GM13976 (cell line): ENCODE data around the gene KCNJ9.

Source experiments
- DNase-seq: peaks from one replicate; pipeline ENCODE4 v3.0.0; 2012; ENCODE audit warnings: low spot score
- in situ Hi-C: fragments of 300-500 bp; cut with MboI; formaldehyde crosslinking; loops from one replicate; pipeline ENCODE4 v1.12.0; 2022; ENCODE audit warnings: low sequenced_read_pairs, mixed read lengths, inconsistent platforms; ENCODE audit not compliant: unreplicated experiment
- TF ChIP-seq, protein P1 (sequence below): IDR thresholded peaks from 2 replicates; pipeline ENCODE4 v1.5.1; 2012; ENCODE audit warnings: borderline replicate concordance, mild to moderate bottlenecking; ENCODE audit not compliant: insufficient read depth; ENCODE audit errors: extremely low read depth, missing control alignments, control extremely low read depth

The KCNJ9 gene

DNA sequence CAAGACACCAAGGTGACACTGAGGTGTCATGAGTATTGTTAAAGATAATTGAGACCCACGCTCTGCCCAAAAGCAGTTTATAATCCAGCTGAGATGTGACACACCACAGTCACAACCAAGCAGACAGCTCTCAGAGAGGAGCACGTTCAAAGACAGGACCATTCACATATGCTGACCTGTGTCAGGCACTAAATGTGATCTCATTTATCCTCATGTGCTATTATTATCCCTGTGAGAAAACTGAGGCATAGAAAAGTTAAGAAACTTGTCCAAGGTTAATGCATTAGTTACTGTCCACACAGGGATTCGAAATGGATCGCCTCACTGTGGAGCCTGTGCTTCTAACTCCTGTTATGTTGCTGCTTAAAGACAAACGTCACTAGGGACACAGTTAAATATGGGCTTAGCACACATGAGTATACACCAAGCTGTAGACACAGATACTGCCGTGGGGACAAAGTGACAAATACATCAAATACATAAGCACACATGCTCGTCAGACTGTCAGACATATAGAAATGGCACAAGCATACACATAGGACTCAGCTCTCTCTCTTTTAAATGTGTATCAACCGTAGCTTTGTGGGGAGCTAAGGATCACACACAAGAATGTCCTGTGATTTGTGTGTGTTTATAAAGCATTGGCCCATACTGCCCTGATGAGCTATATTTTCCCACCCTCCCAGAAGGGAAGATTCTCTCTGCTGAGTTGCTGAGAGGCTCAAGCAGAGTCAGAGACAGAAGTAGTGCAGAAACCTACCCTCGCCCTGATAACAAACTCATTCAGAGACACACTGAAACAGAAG, 20.6 kb downstream of the KCNJ9 start:
- in situ Hi-C loops: no loop called here
- TF ChIP-seq, protein P1, sequence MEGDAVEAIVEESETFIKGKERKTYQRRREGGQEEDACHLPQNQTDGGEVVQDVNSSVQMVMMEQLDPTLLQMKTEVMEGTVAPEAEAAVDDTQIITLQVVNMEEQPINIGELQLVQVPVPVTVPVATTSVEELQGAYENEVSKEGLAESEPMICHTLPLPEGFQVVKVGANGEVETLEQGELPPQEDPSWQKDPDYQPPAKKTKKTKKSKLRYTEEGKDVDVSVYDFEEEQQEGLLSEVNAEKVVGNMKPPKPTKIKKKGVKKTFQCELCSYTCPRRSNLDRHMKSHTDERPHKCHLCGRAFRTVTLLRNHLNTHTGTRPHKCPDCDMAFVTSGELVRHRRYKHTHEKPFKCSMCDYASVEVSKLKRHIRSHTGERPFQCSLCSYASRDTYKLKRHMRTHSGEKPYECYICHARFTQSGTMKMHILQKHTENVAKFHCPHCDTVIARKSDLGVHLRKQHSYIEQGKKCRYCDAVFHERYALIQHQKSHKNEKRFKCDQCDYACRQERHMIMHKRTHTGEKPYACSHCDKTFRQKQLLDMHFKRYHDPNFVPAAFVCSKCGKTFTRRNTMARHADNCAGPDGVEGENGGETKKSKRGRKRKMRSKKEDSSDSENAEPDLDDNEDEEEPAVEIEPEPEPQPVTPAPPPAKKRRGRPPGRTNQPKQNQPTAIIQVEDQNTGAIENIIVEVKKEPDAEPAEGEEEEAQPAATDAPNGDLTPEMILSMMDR: no peak
- DNase-seq: no peak

DNA sequence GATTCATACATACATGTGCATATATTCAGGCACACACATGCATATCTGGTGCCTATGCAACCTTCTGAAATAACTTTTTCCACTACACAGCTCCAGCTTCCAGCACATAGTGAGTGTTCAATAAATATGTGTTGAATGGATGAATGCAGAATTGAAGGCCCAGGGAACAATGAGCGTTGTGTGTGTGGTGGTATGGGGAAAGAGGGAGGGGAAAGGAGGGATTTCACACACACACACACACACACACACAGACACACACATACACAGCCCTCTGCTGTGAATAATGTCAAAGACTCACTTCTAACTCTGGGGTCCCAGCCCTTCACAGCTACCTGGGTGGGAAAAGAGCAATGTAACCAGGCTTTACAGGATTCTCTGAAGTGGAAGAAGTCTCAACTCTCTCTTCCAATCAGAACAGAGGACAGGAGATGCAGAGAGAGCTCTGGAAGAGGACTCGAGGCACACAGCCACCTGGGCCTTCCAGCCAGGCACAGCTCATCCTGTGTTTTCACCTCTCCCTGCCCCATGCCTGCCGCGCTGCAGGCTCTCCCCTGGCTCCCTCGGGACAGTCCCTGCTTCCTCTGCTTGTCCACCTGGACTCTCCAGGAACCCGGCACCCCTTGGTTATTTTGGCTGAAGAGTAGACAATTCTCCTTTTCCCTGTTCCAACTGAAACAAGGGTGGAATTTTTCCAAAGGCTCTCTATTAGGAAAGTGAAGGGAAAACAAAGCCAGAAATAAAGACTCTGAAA, 22.5 kb downstream of the KCNJ9 start:
- in situ Hi-C loops: no loop called here
- DNase-seq: no peak
- TF ChIP-seq, protein P1: no peak

DNA sequence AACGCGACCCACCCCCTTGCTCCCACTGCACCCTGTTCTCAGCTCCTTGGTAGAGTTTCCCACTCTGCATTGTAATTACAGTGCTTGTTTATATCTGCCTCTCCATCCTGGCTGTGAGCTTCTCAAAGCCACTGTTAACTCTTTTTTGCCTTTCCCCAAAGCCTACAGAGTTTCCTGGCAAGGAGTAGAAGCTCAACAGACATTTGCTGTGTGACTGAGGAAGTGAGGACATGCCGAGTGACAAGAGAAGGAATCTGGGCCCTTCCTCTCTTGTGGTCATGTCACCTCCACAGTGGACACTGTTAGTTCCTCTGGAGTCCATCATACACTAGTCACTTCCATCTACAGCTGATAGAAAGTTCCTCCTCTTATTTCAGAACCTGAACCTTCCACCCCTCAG, 23.1 kb downstream of the KCNJ9 start:
- in situ Hi-C loops: no loop called here
- no peak for DNase-seq
- TF ChIP-seq, protein P1: no peak

DNA sequence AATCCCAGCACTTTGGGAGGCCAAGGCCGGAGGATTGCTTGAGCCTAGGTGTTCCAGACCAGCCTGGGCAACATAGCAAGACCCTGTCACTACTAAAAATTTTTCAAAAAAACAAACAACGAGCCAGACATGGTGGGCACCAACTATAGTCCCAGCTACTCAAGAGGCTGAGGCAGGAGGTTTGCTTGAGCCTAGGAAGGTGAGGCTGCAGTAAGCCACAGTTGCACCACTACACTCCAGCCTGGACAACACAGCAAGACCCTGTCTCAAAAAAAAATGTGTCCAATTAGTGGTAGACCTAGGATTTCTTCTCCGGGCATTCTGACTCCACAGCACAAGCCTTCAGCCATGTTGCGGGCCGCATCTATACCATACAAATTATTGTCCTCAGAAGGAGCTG, 23.8 kb downstream of the KCNJ9 start:
- in situ Hi-C loops: no loop called here
- DNase-seq: no peak
- TF ChIP-seq, protein P1: no peak

DNA sequence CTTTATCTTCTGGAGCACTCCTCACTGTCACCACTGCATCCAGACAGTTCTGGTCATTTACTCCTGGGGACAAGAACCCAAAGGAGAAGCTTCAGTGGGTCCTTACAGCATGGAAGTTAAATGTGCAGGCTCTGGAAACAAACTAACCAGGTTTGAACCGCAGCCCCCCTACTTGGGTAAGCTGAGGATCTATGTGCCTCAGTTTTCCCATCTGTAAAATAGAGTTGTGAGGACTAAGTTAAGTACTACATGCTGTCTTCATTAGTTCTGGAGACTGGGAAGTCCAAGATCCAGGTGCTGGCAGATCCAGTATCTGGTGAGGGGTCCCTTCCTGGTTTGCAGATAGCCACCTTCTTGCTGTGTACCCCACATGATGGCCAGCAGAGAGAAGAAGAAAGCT, 26.2 kb downstream of the KCNJ9 start:
- in situ Hi-C loops: no loop called here
- no peak for DNase-seq
- TF ChIP-seq, protein P1: no peak

DNA sequence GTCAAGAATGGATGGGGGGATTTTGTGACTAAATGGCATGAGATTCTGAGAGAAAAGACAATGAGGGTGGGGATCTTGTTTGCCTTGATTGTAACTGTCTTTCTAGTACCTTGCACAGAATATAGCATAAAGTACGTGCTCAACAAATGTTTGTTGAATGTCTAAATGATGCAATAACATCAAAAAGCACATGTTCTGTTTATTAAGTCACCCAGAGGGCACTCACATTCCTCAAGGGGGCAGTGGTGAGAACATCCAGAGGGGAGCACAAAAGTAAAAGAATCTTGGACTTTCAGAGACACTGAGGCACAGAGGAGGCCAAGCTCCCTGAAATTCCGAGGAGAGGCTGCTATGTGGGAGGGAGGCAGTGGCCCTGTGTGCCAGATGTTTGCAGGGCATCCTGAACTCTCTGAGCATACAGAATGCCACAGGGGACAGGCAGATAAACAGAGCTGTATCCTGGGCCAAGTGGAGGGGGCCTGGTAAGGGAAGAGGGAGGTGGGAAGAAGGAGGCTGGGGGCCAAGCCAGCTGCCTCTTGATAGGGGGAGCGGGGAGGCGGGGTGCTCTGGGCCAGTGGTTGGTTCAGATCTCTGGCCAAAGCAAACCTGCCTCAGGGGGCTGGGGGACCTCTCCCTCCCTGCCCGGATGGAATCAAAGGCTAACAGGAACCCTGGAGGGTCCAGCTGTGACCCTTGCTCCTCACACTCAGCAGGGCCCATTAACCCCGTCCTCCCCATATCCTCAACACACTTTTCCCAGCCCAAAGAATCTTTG, 27.7 kb downstream of the KCNJ9 start:
- in situ Hi-C loops: no loop called here
- peak; percentile 69 for DNase-seq

More for the DNA sequence above, 27.7 kb downstream of the KCNJ9 start:
- TF ChIP-seq, protein P1: peak; percentile 42
